Adipocyte (in vitro differentiated cells): ENCODE results near the gene CLTRN.

Experiments used
- DNase-seq: peaks from one replicate; pipeline ENCODE4 v3.0.0-alpha.2; 2015; ENCODE audit warnings: low read depth
- H3K27me3 ChIP-seq: replicated peaks from 2 replicates; pipeline ENCODE4 v1.7.0; 2013; ENCODE audit warnings: mild to moderate bottlenecking, low read length, moderate library complexity; ENCODE audit not compliant: control insufficient read depth, insufficient read depth
- H3K36me3 ChIP-seq: 2 replicates; pipeline ENCODE4 v1.7.0; 2013; ENCODE audit warnings: low read length, mild to moderate bottlenecking, moderate library complexity; ENCODE audit not compliant: control insufficient read depth, insufficient read depth, severe bottlenecking
- H3K4me1 ChIP-seq: 2 replicates; pipeline ENCODE4 v1.7.0; 2013; ENCODE audit warnings: mild to moderate bottlenecking, low read length, moderate library complexity; ENCODE audit not compliant: control insufficient read depth, insufficient read depth
- H3K4me3 ChIP-seq: 2 replicates; pipeline ENCODE4 v1.7.0; 2013; ENCODE audit warnings: mild to moderate bottlenecking, low read length, moderate library complexity
- H3K9ac ChIP-seq: 2 replicates; pipeline ENCODE4 v1.7.0; 2013; ENCODE audit warnings: mild to moderate bottlenecking, low read length, moderate library complexity
- H3K9me3 ChIP-seq: 2 replicates; pipeline ENCODE4 v1.7.0; 2013; ENCODE audit warnings: mild to moderate bottlenecking, low read length, moderate library complexity; ENCODE audit not compliant: control insufficient read depth

The CLTRN gene

DNA sequence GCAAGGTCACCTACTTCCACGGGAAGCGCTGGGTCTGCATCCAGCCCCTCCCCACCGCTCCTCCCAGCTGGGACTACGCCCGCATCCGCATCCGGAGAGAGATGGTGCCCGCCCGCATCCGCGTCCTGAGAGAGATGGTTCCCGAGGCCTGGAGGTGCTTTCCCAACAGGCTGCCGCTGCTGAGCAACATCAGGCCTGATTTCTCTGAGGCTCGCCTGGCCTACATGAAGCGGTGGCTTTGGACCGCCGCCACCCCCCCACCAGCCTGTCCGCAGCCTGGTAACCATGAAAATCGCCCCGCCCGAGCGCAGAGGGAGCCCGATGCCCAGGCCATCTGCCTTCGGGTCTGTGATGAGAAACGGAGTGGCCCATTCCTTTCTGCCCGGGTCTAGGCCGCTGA lies 18.1 kb downstream of the CLTRN start:
- no peak for DNase-seq
- peaks cover 15% of the 10 kb centered on the region for H3K27me3 ChIP-seq
- no peak overlapping the region for H3K9ac ChIP-seq
- no peak overlapping the region for H3K4me3 ChIP-seq
- no peaks in the 10 kb centered on the region for H3K36me3 ChIP-seq
- no peaks in the 10 kb centered on the region for H3K4me1 ChIP-seq
- H3K9me3 ChIP-seq, result no peaks in the 10 kb centered on the region

DNA sequence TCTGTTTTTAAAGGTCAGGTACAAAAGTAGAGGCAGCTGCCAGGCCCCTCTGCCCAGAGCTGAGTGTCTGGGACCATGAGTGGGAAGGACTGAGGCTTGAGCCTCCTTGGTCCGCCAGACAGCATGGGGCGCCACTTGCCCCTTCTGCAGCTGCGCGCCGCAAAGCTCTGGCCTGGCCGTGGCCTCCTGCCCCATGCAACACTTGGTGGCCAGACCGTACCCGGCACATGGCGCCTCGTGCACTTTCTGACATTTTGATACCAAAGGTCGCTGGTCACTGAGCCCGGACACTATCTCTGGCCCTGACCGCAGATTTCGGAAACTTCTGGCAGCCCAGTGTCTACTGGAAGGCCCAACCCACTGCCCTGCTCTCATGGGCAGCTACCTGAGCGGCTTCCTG lies 18.6 kb downstream of the CLTRN start:
- Histone ChIP-seq H3K9me3 (no peaks in the 10 kb centered on the region), H3K4me3 (no peak overlapping the region), H3K27me3 (peaks cover 17% of the 10 kb centered on the region), H3K36me3 (no peaks in the 10 kb centered on the region), H3K9ac (no peak overlapping the region), H3K4me1 (no peaks in the 10 kb centered on the region)
- no peak for DNase-seq

DNA sequence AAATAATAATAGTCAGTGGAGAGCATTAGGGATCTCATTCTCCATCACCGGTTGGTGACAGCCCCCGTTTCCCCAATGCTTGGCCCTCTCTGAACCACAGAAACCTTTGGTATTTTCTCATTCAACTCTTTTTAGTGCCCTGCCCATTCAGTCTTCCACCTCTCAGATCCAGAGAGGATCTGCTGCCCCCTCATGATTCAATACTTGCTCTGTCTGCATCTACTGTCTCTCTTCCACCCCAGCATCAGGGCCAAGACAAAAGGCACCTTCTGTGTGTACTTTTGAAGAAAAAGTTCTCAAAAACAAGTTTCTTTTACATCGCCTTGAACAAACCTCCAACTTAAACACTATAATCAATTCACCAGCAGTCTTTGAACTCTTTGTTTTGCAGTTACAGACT lies 19.3 kb downstream of the CLTRN start:
- no peak for DNase-seq
- Histone ChIP-seq H3K4me3 (no peak overlapping the region), H3K36me3 (no peaks in the 10 kb centered on the region), H3K27me3 (peaks cover 19% of the 10 kb centered on the region), H3K4me1 (no peaks in the 10 kb centered on the region), H3K9me3 (no peaks in the 10 kb centered on the region), H3K9ac (no peak overlapping the region)

DNA sequence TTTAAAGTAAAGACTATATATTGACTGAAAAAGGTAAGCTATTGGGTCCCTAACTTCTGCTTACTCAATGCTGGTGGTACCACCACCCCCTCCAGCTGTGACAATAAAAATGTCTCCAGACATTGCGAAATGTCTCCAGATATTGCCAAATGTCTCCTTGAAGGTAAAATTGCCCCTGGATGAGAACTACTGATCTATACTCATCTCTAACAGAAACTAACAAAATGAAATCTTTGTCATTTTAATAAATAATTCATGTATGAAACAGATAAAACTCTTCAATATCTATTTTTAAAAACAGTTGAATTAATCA lies 20.1 kb downstream of the CLTRN start:
- Histone ChIP-seq H3K9me3 (no peaks in the 10 kb centered on the region), H3K9ac (no peak overlapping the region), H3K4me1 (no peaks in the 10 kb centered on the region), H3K36me3 (no peaks in the 10 kb centered on the region), H3K27me3 (peaks cover 15% of the 10 kb centered on the region), H3K4me3 (no peak overlapping the region)
- DNase-seq, result no peak

DNA sequence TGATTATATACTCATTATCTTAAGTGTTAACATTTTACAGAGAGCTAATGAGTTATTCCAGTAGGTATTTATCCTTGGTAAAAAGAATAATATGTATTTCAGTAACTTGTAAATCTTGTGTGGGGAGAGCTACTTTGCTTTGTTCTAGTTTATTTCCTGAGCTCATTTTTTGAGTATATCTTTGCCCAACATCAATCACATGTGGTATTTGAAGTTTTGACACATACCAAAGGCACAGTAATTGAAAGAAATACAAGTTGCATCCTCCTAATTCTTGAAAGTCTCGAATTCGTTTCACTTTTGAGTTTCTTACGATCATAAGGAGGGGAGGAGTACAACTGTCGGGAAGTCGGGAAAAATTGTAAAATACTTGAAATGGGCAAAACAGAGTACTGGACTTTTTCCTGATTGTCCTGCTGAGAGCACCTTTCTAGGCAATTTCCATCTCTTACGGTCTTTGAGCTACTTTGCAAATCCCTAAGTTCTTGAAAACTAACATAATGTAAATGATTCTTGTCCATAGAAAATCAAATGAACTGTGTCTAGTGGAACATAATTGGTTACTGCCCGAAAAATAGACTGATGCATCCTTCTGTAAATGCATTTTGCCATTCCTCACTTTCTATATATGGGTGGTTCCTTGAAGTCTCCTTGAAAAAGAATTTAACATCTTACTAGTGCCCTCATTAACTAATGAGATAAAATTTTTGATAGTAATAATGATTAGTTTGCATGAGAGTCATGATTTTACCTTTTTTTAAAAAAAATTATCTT lies 20.6 kb downstream of the CLTRN start:
- DNase-seq, result no peak
- no peak overlapping the region for H3K9ac ChIP-seq

GRCh38 chrX:15631637-15632036 lies 33.0 kb downstream of the CLTRN start:
- H3K4me3 ChIP-seq, result no peak overlapping the region
- H3K27me3 ChIP-seq, result peaks cover 30% of the 10 kb centered on the region
- no peaks in the 10 kb centered on the region for H3K36me3 ChIP-seq
- no peak overlapping the region for H3K9ac ChIP-seq
- DNase-seq, result no peak
- H3K4me1 ChIP-seq, result no peaks in the 10 kb centered on the region
- peaks cover 3% of the 10 kb centered on the region for H3K9me3 ChIP-seq

More for the DNA sequence above, 20.6 kb downstream of the CLTRN start:
- H3K9me3 ChIP-seq, result no peaks in the 10 kb centered on the region
- H3K4me3 ChIP-seq, result no peak overlapping the region
- no peaks in the 10 kb centered on the region for H3K36me3 ChIP-seq
- no peaks in the 10 kb centered on the region for H3K4me1 ChIP-seq
- H3K27me3 ChIP-seq, result peaks cover 16% of the 10 kb centered on the region

DNA sequence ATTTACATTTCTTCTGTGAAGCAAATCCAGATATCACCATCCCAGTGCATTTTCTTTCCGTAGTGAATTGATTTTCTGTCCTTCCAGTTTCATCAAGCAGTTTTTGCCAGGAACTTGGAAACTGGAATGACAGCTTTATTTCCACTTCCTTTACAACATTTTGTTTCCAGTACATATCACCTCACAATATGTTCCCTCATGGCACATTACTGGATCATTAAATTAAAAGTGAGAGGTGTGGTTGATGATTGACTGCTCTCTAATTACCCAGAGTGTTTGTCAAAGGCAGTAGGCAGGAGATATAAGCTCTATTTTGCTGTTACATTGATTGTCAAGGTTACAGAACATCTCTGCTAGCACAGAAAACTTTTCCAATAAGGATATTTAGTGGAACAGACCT lies 41.6 kb downstream of the CLTRN start:
- H3K9me3 ChIP-seq, result no peaks in the 10 kb centered on the region
- no peak overlapping the region for H3K4me3 ChIP-seq
- peaks cover 10% of the 10 kb centered on the region for H3K27me3 ChIP-seq
- DNase-seq, result no peak
- no peak overlapping the region for H3K9ac ChIP-seq
- no peaks in the 10 kb centered on the region for H3K36me3 ChIP-seq
- no peaks in the 10 kb centered on the region for H3K4me1 ChIP-seq

DNA sequence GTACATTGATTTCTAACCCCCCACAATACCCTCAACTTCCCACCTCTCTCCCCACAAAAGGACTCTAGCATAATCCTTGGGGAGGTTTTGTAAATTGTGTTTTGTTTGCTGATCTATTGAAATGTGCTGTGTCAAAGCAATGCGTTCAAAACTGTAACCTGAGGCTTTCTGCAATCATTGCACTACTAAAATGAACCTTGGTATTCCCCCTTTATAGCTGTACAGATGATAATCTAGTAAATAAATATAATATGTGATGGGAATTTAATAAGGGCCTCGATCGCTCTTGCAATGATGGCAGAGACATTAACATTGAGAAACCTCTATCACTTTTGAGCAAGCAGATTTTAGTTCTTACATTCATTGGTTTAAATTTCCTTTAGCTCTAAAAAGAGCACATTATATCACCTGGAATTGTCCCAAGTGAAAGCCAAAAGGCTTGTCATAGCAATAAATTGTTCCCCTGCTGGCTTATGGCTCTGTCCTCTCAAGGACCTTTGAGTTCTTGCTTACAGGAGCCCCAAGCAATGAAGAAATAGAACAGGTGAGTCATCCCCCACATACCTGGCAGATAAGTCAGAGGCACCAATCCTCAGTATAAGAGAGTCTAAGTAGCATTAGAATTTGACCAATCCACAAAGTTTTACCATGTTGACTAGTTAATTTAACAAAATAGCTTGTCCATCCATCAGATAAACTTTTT lies 45.4 kb downstream of the CLTRN start:
- H3K9me3 ChIP-seq, result no peaks in the 10 kb centered on the region
- no peaks in the 10 kb centered on the region for H3K4me1 ChIP-seq
- no peak overlapping the region for H3K4me3 ChIP-seq
- peaks cover 10% of the 10 kb centered on the region for H3K27me3 ChIP-seq
- H3K9ac ChIP-seq, result no peak overlapping the region
- no peak for DNase-seq
- H3K36me3 ChIP-seq, result no peaks in the 10 kb centered on the region

DNA sequence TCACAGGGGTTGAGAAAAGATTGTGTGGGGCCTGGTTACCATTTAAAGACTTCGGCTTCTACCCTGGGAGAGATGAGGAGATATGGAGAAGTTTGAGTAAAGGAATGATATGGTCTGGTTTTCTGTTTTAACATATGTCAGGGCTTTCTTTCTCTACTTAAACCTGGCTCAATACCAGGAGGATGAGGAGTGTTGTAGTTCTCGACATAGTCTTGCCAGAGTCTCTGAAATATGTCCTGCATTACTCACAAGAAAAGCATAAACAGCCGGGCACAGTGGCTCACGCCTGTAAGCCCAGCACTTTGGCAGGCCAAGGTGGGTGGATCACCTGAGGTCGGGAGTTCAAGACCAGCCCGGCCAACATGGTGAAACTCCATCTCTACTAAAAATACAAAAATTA lies 47.5 kb downstream of the CLTRN start:
- H3K9ac ChIP-seq, result no peak overlapping the region
- H3K27me3 ChIP-seq, result peaks cover 11% of the 10 kb centered on the region
- H3K4me1 ChIP-seq, result no peaks in the 10 kb centered on the region
- H3K4me3 ChIP-seq, result no peak overlapping the region
- H3K36me3 ChIP-seq, result no peaks in the 10 kb centered on the region
- H3K9me3 ChIP-seq, result no peaks in the 10 kb centered on the region
- DNase-seq, result no peak

DNA sequence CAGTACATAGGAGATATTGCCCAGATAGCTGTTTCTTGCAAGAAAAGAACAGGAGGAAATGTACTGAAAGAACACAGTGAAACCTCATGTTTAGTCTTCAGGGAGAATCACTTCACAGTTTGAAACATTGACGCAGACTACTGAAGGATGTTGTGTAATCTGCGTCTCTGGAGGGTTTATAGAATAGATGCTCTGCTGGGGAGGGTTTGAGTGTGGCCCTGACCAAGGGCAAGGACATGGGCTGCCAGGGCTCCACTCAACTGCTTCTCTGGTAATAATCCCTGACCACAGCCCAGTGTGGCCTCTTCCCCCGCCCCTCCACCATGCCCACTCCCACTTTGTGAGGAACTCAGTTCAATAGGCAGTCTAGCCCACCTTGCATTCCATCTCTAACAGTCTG lies 48.1 kb downstream of the CLTRN start:
- Histone ChIP-seq H3K36me3 (no peaks in the 10 kb centered on the region), H3K9ac (no peak overlapping the region), H3K4me3 (no peak overlapping the region), H3K4me1 (no peaks in the 10 kb centered on the region), H3K9me3 (no peaks in the 10 kb centered on the region), H3K27me3 (peaks cover 11% of the 10 kb centered on the region)
- DNase-seq, result no peak

GRCh38 chrX:15607067-15607466 lies 57.5 kb downstream of the CLTRN start:
- no peak for DNase-seq
- H3K4me1 ChIP-seq, result no peaks in the 10 kb centered on the region
- H3K9ac ChIP-seq, result no peak overlapping the region
- no peaks in the 10 kb centered on the region for H3K36me3 ChIP-seq
- H3K9me3 ChIP-seq, result no peaks in the 10 kb centered on the region
- no peak overlapping the region for H3K4me3 ChIP-seq
- H3K27me3 ChIP-seq, result peaks cover 10% of the 10 kb centered on the region

DNA sequence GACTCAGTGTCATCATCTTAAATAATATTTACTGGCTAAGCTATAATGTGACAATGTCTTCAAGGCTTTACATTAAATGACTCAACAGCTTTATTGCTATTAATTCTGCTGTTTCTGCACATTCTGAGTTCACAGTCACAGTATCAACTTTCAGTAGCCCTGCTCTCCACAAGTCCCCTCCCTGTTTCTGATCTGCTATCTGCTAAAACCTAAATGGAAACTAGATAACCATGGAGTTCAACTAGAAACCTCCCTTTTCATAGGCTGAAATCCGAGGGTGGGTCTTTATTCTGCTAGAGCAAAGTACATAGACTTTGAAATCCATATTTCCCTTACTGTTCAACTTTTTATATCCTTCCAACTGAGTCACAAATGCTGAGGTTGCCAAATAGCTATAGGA lies 58.5 kb downstream of the CLTRN start:
- peaks cover 8% of the 10 kb centered on the region for H3K27me3 ChIP-seq
- no peak for DNase-seq
- no peaks in the 10 kb centered on the region for H3K9me3 ChIP-seq
- H3K4me1 ChIP-seq, result no peaks in the 10 kb centered on the region
- H3K4me3 ChIP-seq, result no peak overlapping the region
- no peaks in the 10 kb centered on the region for H3K36me3 ChIP-seq
- no peak overlapping the region for H3K9ac ChIP-seq
